HEK293 (cell line): ENCODE results near the gene ZNF766.

Experiments
- CTCF ChIA-PET: fragments of 350-600 bp; formaldehyde crosslinking; extraction: SDS; loops from one replicate; lab custom pipeline; 2021; ENCODE audit warnings: antibody characterized with exemption; lab: Yijun Ruan, JAX
- POLR2A ChIA-PET: fragments of 300-600 bp; formaldehyde crosslinking; extraction: SDS; loops from one replicate; lab custom pipeline; 2020; ENCODE audit warnings: antibody characterized with exemption, inconsistent platforms; lab: Yijun Ruan, JAX
- H3K27ac ChIP-seq: fragments of 200-500 bp; sonication (Bioruptor generic); 2 replicates; pipeline ENCODE4 v1.5.1; 2014; ENCODE audit warnings: low read depth, low read length, control low read depth, inconsistent platforms; ENCODE audit errors: extremely low read depth
- H3K36me3 ChIP-seq, 2 experiments: fragments of 200-500 bp in 1 of 2; sonication (Bioruptor generic) in 1 of 2; 1 replicate in 1 of 2; 2 replicates in 1 of 2; pipeline ENCODE4 v1.5.1; 2014 to 2017; ENCODE audit warnings: inconsistent platforms in 2 of 2, low read length in 2 of 2; ENCODE audit not compliant: control insufficient read depth in 2 of 2, insufficient read depth in 1 of 2
- H3K4me1 ChIP-seq: fragments of 200-500 bp; sonication (Bioruptor generic); 2 replicates; pipeline ENCODE4 v1.5.1; 2014; ENCODE audit warnings: mild to moderate bottlenecking, low read length, inconsistent platforms; ENCODE audit not compliant: control insufficient read depth, insufficient read depth
- H3K4me3 ChIP-seq: 2 replicates; pipeline ENCODE4 v1.5.1; 2011; ENCODE audit warnings: low read depth, mild to moderate bottlenecking, control low read depth, low read length, moderate library complexity
- H3K9me3 ChIP-seq: fragments of 200-500 bp; sonication (Bioruptor generic); 2 replicates; pipeline ENCODE4 v1.5.1; 2014; ENCODE audit warnings: low read depth, low read length, inconsistent platforms; ENCODE audit not compliant: control insufficient read depth, insufficient read depth
- ELK4 ChIP-seq: IDR thresholded peaks from 2 replicates; pipeline ENCODE4 v1.6.1; 2011; ENCODE audit warnings: mild to moderate bottlenecking, low read depth, low read length, borderline replicate concordance
- GLI2 ChIP-seq: fragments of 450-650 bp; formaldehyde crosslinking; IDR thresholded peaks from 2 replicates; pipeline ENCODE4; 2017; ENCODE audit warnings: missing biosample characterization, missing genetic modification characterization, low read depth, borderline replicate concordance
- MYNN ChIP-seq: fragments of 450-650 bp; formaldehyde crosslinking; IDR thresholded peaks from 2 replicates; pipeline ENCODE4 v1.5.1; 2016; ENCODE audit warnings: missing biosample characterization, missing genetic modification characterization, borderline replicate concordance
- PRDM1 ChIP-seq: fragments of 450-650 bp; formaldehyde crosslinking; IDR thresholded peaks from 2 replicates; pipeline ENCODE4; 2016; ENCODE audit warnings: missing biosample characterization, missing genetic modification characterization
- SETDB1 ChIP-seq: IDR thresholded peaks from one replicate; pipeline ENCODE4 v1.6.1; 2017; ENCODE audit warnings: mild to moderate bottlenecking, low read length, moderate library complexity, mixed read lengths; ENCODE audit not compliant: insufficient read length
- ZFP3 ChIP-seq: fragments of 450-650 bp; formaldehyde crosslinking; IDR thresholded peaks from 2 replicates; pipeline ENCODE4 v1.5.1; 2016; ENCODE audit warnings: low read depth, missing biosample characterization, missing genetic modification characterization
- ZIC2 ChIP-seq: fragments of 450-650 bp; formaldehyde crosslinking; IDR thresholded peaks from 2 replicates; pipeline ENCODE4 v1.5.1; 2016; ENCODE audit warnings: missing biosample characterization, missing genetic modification characterization
- ZNF133 ChIP-seq: fragments of 450-650 bp; formaldehyde crosslinking; IDR thresholded peaks from 2 replicates; pipeline ENCODE4 v1.5.1; 2016; ENCODE audit warnings: missing biosample characterization, missing genetic modification characterization
- ZNF175 ChIP-seq: fragments of 450-650 bp; formaldehyde crosslinking; IDR thresholded peaks from 2 replicates; pipeline ENCODE4 v1.5.1; 2016; ENCODE audit warnings: missing biosample characterization, missing genetic modification characterization
- ZNF214 ChIP-seq: fragments of 450-650 bp; formaldehyde crosslinking; IDR thresholded peaks from 2 replicates; pipeline ENCODE4 v1.5.1; 2017; ENCODE audit warnings: missing biosample characterization, mild to moderate bottlenecking, missing genetic modification characterization, borderline replicate concordance
- ZNF239 ChIP-seq: fragments of 450-650 bp; formaldehyde crosslinking; IDR thresholded peaks from 2 replicates; pipeline ENCODE4 v1.5.1; 2016; ENCODE audit warnings: missing biosample characterization, missing genetic modification characterization
- ZNF24 ChIP-seq: fragments of 450-650 bp; formaldehyde crosslinking; IDR thresholded peaks from 2 replicates; pipeline ENCODE4 v1.5.1; 2016; ENCODE audit warnings: missing biosample characterization, missing genetic modification characterization
- ZNF26 ChIP-seq: fragments of 450-650 bp; formaldehyde crosslinking; IDR thresholded peaks from 2 replicates; pipeline ENCODE4 v1.5.1; 2016; ENCODE audit warnings: missing biosample characterization, missing genetic modification characterization
- ZNF311 ChIP-seq: fragments of 450-650 bp; formaldehyde crosslinking; IDR thresholded peaks from 2 replicates; pipeline ENCODE4 v1.5.1; 2017; ENCODE audit warnings: missing biosample characterization, missing genetic modification characterization, borderline replicate concordance
- ZNF341 ChIP-seq: fragments of 450-650 bp; formaldehyde crosslinking; IDR thresholded peaks from 2 replicates; pipeline ENCODE4; 2016; ENCODE audit warnings: low read depth, missing biosample characterization, missing genetic modification characterization
- ZNF354C ChIP-seq: fragments of 450-650 bp; formaldehyde crosslinking; IDR thresholded peaks from 2 replicates; pipeline ENCODE4 v1.5.1; 2016; ENCODE audit warnings: missing biosample characterization, missing genetic modification characterization, low read depth, borderline replicate concordance
- ZNF37A ChIP-seq: fragments of 450-650 bp; IDR thresholded peaks from 2 replicates; pipeline ENCODE4 v1.5.1; 2018; ENCODE audit warnings: missing biosample characterization, missing genetic modification characterization
- ZNF423 ChIP-seq: fragments of 450-650 bp; formaldehyde crosslinking; IDR thresholded peaks from 2 replicates; pipeline ENCODE4 v1.5.1; 2016; ENCODE audit warnings: missing biosample characterization, missing genetic modification characterization
- ZNF426 ChIP-seq: fragments of 450-650 bp; formaldehyde crosslinking; IDR thresholded peaks from 2 replicates; pipeline ENCODE4 v1.5.1; 2017; ENCODE audit warnings: missing biosample characterization, missing genetic modification characterization, mild to moderate bottlenecking, inconsistent platforms, moderate library complexity
- ZNF521 ChIP-seq: fragments of 450-650 bp; formaldehyde crosslinking; IDR thresholded peaks from 2 replicates; pipeline ENCODE4 v1.5.1; 2017; ENCODE audit warnings: missing biosample characterization, mild to moderate bottlenecking, missing genetic modification characterization
- ZNF623 ChIP-seq: fragments of 450-650 bp; formaldehyde crosslinking; IDR thresholded peaks from 2 replicates; pipeline ENCODE4 v1.5.1; 2016; ENCODE audit warnings: missing biosample characterization, missing genetic modification characterization
- ZNF624 ChIP-seq: fragments of 450-650 bp; formaldehyde crosslinking; IDR thresholded peaks from 2 replicates; pipeline ENCODE4 v1.5.1; 2017; ENCODE audit warnings: missing biosample characterization, missing genetic modification characterization
- ZNF660 ChIP-seq: fragments of 450-650 bp; IDR thresholded peaks from 2 replicates; pipeline ENCODE4 v1.5.1; 2018; ENCODE audit warnings: missing biosample characterization, mild to moderate bottlenecking, missing genetic modification characterization
- ZSCAN4 ChIP-seq: fragments of 450-650 bp; formaldehyde crosslinking; IDR thresholded peaks from 2 replicates; pipeline ENCODE4 v1.5.1; 2017; ENCODE audit warnings: missing biosample characterization, missing genetic modification characterization
- TF ChIP-seq, protein P1 (sequence below): fragments of 450-650 bp; formaldehyde crosslinking; IDR thresholded peaks from 2 replicates; pipeline ENCODE4 v1.5.1; 2016; ENCODE audit warnings: missing biosample characterization, missing genetic modification characterization
- TF ChIP-seq, protein P2 (sequence below): fragments of 450-650 bp; formaldehyde crosslinking; IDR thresholded peaks from 2 replicates; pipeline ENCODE4 v1.5.1; 2016; ENCODE audit warnings: missing biosample characterization, missing genetic modification characterization, borderline replicate concordance

ZNF766 gene

GRCh38 chr19:52224211-52224610 is 45.2 kb upstream of the ZNF766 start:
- no peaks in the 10 kb centered on the region for H3K4me1 ChIP-seq
- no peaks in the 10 kb centered on the region for H3K9me3 ChIP-seq
- ChIA-PET CTCF (no interaction called here), POLR2A (no interaction called here)
- TF ChIP-seq MYNN (tag by site-specific recombination) (no peak), ZNF239 (tag by site-specific recombination) (no peak), ZNF133 (no peak), ZNF24 (tag by site-specific recombination) (no peak), ZNF623 (tag by site-specific recombination) (no peak), ZNF624 (tag by site-specific recombination) (no peak), ZNF214 (tag by site-specific recombination) (no peak), ZNF426 (tag by site-specific recombination) (no peak)
- TF ChIP-seq, protein P1, sequence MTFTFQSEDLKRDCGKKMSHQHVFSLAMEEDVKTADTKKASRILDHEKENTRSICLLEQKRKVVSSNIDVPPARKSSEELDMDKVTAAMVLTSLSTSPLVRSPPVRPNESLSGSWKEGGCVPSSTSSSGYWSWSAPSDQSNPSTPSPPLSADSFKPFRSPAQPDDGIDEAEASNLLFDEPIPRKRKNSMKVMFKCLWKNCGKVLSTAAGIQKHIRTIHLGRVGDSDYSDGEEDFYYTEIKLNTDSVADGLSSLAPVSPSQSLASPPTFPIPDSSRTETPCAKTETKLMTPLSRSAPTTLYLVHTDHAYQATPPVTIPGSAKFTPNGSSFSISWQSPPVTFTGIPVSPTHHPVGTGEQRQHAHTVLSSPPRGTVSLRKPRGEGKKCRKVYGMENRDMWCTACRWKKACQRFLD (tag by site-specific recombination): no peak
- H3K36me3 ChIP-seq: peaks cover 91 to 97% of the 10 kb centered on the region in 2 experiments
- H3K4me3 ChIP-seq: no peak overlapping the region
- H3K27ac ChIP-seq: no peak overlapping the region

DNA sequence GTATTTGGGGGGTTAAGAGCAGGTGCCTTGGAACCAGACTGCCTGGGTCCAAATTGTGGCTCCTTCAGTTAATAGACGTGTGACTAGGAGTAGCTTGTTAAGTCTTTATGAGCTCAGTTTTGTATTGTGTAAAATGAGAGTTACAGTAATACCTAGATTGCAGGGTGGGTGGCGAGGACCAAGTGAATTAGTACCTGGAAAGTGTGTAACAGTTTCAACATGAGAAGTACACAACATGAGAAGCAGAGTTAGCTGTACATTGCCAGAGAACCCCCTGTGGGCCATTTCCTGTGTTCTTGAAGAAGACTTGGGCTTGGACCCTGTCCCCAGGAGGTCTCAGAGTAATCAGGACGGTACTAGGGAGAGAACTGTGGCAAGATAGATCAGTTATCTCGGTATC is 42.7 kb upstream of the ZNF766 start:
- ChIA-PET CTCF (no interaction called here), POLR2A (interaction anchor here (1.4 kb wide), 1 partner anchor 37 kb away, joined by 3 read pairs; the partner anchor contains the start of gene PPP2R1A)
- Histone ChIP-seq H3K36me3 (peaks cover 66 to 73% of the 10 kb centered on the region in 2 experiments), H3K4me3 (no peak overlapping the region), H3K4me1 (no peaks in the 10 kb centered on the region), H3K27ac (no peak overlapping the region), H3K9me3 (no peaks in the 10 kb centered on the region)
- TF ChIP-seq ZNF521 (no peak), ZNF660 (no peak), ZNF341 (tag by site-specific recombination) (no peak), ZNF354C (tag by site-specific recombination) (no peak), ZSCAN4 (tag by site-specific recombination) (no peak), ZNF311 (tag by site-specific recombination) (no peak), ZNF26 (tag by site-specific recombination) (no peak), ZIC2 (no peak), GLI2 (tag by site-specific recombination) (no peak), ZFP3 (tag by site-specific recombination) (no peak), SETDB1 (no peak), ZNF24 (tag by site-specific recombination) (no peak), ZNF623 (tag by site-specific recombination) (no peak), ZNF423 (tag by site-specific recombination) (no peak), ELK4 (no peak), ZNF37A (tag by site-specific recombination) (no peak), PRDM1 (no peak), ZNF175 (tag by site-specific recombination) (no peak)
- TF ChIP-seq, protein P2, sequence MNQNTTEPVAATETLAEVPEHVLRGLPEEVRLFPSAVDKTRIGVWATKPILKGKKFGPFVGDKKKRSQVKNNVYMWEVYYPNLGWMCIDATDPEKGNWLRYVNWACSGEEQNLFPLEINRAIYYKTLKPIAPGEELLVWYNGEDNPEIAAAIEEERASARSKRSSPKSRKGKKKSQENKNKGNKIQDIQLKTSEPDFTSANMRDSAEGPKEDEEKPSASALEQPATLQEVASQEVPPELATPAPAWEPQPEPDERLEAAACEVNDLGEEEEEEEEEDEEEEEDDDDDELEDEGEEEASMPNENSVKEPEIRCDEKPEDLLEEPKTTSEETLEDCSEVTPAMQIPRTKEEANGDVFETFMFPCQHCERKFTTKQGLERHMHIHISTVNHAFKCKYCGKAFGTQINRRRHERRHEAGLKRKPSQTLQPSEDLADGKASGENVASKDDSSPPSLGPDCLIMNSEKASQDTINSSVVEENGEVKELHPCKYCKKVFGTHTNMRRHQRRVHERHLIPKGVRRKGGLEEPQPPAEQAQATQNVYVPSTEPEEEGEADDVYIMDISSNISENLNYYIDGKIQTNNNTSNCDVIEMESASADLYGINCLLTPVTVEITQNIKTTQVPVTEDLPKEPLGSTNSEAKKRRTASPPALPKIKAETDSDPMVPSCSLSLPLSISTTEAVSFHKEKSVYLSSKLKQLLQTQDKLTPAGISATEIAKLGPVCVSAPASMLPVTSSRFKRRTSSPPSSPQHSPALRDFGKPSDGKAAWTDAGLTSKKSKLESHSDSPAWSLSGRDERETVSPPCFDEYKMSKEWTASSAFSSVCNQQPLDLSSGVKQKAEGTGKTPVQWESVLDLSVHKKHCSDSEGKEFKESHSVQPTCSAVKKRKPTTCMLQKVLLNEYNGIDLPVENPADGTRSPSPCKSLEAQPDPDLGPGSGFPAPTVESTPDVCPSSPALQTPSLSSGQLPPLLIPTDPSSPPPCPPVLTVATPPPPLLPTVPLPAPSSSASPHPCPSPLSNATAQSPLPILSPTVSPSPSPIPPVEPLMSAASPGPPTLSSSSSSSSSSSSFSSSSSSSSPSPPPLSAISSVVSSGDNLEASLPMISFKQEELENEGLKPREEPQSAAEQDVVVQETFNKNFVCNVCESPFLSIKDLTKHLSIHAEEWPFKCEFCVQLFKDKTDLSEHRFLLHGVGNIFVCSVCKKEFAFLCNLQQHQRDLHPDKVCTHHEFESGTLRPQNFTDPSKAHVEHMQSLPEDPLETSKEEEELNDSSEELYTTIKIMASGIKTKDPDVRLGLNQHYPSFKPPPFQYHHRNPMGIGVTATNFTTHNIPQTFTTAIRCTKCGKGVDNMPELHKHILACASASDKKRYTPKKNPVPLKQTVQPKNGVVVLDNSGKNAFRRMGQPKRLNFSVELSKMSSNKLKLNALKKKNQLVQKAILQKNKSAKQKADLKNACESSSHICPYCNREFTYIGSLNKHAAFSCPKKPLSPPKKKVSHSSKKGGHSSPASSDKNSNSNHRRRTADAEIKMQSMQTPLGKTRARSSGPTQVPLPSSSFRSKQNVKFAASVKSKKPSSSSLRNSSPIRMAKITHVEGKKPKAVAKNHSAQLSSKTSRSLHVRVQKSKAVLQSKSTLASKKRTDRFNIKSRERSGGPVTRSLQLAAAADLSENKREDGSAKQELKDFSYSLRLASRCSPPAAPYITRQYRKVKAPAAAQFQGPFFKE (tag by site-specific recombination): no peak
